OCI-LY3 (cell line): ENCODE data around the gene KRT1.
"Not testable (repeated sequence)": the region's sequence is repeated elsewhere in the genome, so short reads cannot be mapped to it uniquely, and the experiment has no call there.

ENCODE experiments used
- H2AFZ ChIP-seq: fragments of 200-600, 300-600 bp; shearing (Covaris generic); 2 replicates; pipeline ENCODE4 v1.6.0; 2014; ENCODE audit warnings: antibody characterized with exemption, low read depth, low read length
- H3K27ac ChIP-seq: fragments of 200-600, 300-600 bp; sonication (generic); 2 replicates; pipeline ENCODE4 v1.5.1; 2014; ENCODE audit warnings: mild to moderate bottlenecking, low read length, moderate library complexity, mixed read lengths
- H3K27me3 ChIP-seq: fragments of 200-600, 300-600 bp; sonication (generic); 2 replicates; pipeline ENCODE4 v1.6.1; 2014; ENCODE audit warnings: low read depth, low read length, mixed read lengths
- H3K36me3 ChIP-seq: fragments of 200-600, 300-600 bp; sonication (generic); replicated peaks from 2 replicates; pipeline ENCODE3; 2014; ENCODE audit warnings: low read depth, low read length, mixed read lengths
- H3K4me1 ChIP-seq: fragments of 300-600, 200-600 bp; sonication (generic); 2 replicates; pipeline ENCODE4 v1.6.1; 2014; ENCODE audit warnings: low read length, mixed read lengths
- H3K4me2 ChIP-seq: fragments of 200-600, 300-600 bp; sonication (generic); 2 replicates; pipeline ENCODE4 v1.6.1; 2014; ENCODE audit warnings: low read length, mixed read lengths
- H3K4me3 ChIP-seq: fragments of 300-600, 200-600 bp; sonication (generic); 2 replicates; pipeline ENCODE4 v1.5.1; 2014; ENCODE audit warnings: antibody characterized with exemption, mild to moderate bottlenecking, low read length, moderate library complexity
- H3K79me2 ChIP-seq: fragments of 300-600, 200-600 bp; shearing (Covaris generic); 2 replicates; pipeline ENCODE4 v1.6.1; 2014; ENCODE audit warnings: mild to moderate bottlenecking, low read length, mixed read lengths
- H3K9ac ChIP-seq: fragments of 300-600, 200-600 bp; shearing (Covaris generic); 2 replicates; pipeline ENCODE4 v1.6.0; 2014; ENCODE audit warnings: mild to moderate bottlenecking, low read length, moderate library complexity
- H3K9me3 ChIP-seq: fragments of 200-600, 300-600 bp; shearing (Covaris generic); 2 replicates; pipeline ENCODE4 v1.6.1; 2014; ENCODE audit warnings: low read length, mixed read lengths; ENCODE audit not compliant: insufficient read depth
- H4K20me1 ChIP-seq: fragments of 200-600, 300-600 bp; sonication (generic); 2 replicates; pipeline ENCODE4 v1.6.1; 2016; ENCODE audit warnings: low read length, mixed read lengths; ENCODE audit not compliant: insufficient read depth
- EZH2phosphoT487 ChIP-seq: fragments of 200-600 bp; shearing (Covaris generic); IDR thresholded peaks from 2 replicates; pipeline ENCODE4 v1.6.1; 2018; ENCODE audit warnings: antibody characterized with exemption, mixed run types, low read depth
- TF ChIP-seq, protein P1 (sequence below): fragments of 200-600, 300-600 bp; sonication (generic); IDR thresholded peaks from 2 replicates; pipeline ENCODE4 v1.5.1; 2014; ENCODE audit warnings: antibody characterized with exemption, low read length, low read depth

Gene KRT1

DNA sequence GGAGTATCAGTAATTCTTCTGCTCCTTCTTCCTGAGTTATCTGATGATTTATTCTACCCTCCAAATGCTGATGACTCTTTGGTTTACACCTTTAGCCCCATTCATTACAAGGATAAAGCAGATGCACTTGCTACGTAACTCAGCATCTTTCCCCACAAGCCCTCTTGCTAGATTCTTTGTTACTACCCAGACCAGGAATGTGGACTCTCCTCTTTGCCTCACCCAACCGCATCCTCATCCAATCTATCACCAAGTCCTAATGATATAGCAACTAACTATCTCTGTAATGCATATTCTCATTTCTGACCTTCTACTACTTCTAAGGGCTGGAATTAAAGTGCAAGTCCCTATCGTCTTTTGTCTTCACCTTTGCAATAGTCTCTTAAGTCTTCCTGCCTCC is 9.2 kb downstream of the KRT1 start:
- Histone ChIP-seq H3K27me3 (peaks cover 62% of the 10 kb centered on the region), H3K36me3 (no peaks in the 10 kb centered on the region), H3K9me3 (no peaks in the 10 kb centered on the region), H3K9ac (no peak overlapping the region), H2AFZ (no peak overlapping the region), H3K27ac (no peak overlapping the region), H3K79me2 (no peaks in the 10 kb centered on the region), H3K4me1 (no peaks in the 10 kb centered on the region), H3K4me3 (no peak overlapping the region), H4K20me1 (no peaks in the 10 kb centered on the region), H3K4me2 (no peak overlapping the region)
- TF ChIP-seq EZH2phosphoT487, result no peak
- TF ChIP-seq, protein P1, sequence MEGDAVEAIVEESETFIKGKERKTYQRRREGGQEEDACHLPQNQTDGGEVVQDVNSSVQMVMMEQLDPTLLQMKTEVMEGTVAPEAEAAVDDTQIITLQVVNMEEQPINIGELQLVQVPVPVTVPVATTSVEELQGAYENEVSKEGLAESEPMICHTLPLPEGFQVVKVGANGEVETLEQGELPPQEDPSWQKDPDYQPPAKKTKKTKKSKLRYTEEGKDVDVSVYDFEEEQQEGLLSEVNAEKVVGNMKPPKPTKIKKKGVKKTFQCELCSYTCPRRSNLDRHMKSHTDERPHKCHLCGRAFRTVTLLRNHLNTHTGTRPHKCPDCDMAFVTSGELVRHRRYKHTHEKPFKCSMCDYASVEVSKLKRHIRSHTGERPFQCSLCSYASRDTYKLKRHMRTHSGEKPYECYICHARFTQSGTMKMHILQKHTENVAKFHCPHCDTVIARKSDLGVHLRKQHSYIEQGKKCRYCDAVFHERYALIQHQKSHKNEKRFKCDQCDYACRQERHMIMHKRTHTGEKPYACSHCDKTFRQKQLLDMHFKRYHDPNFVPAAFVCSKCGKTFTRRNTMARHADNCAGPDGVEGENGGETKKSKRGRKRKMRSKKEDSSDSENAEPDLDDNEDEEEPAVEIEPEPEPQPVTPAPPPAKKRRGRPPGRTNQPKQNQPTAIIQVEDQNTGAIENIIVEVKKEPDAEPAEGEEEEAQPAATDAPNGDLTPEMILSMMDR, result no peak

GRCh38 chr12:52670506-52670905 is 9.7 kb downstream of the KRT1 start:
- H4K20me1 ChIP-seq, result no peaks in the 10 kb centered on the region
- no peak overlapping the region for H3K27ac ChIP-seq
- H3K4me3 ChIP-seq, result no peak overlapping the region
- H3K36me3 ChIP-seq, result no peaks in the 10 kb centered on the region
- no peaks in the 10 kb centered on the region for H3K79me2 ChIP-seq
- H3K9me3 ChIP-seq, result no peaks in the 10 kb centered on the region
- peaks cover 66% of the 10 kb centered on the region for H3K27me3 ChIP-seq
- no peaks in the 10 kb centered on the region for H3K4me1 ChIP-seq
- no peak overlapping the region for H3K4me2 ChIP-seq
- H2AFZ ChIP-seq, result no peak overlapping the region
- TF ChIP-seq, protein P1, result no peak
- no peak for TF ChIP-seq EZH2phosphoT487
- no peak overlapping the region for H3K9ac ChIP-seq

GRCh38 chr12:52669941-52670340 is 10.3 kb downstream of the KRT1 start:
- H3K79me2 ChIP-seq, H3K27ac ChIP-seq, H3K4me1 ChIP-seq, H3K9ac ChIP-seq, H3K9me3 ChIP-seq, H2AFZ ChIP-seq, H3K36me3 ChIP-seq, H4K20me1 ChIP-seq, H3K4me3 ChIP-seq, H3K4me2 ChIP-seq: not testable (repeated sequence)
- peaks cover 72% of the 10 kb centered on the region for H3K27me3 ChIP-seq

DNA sequence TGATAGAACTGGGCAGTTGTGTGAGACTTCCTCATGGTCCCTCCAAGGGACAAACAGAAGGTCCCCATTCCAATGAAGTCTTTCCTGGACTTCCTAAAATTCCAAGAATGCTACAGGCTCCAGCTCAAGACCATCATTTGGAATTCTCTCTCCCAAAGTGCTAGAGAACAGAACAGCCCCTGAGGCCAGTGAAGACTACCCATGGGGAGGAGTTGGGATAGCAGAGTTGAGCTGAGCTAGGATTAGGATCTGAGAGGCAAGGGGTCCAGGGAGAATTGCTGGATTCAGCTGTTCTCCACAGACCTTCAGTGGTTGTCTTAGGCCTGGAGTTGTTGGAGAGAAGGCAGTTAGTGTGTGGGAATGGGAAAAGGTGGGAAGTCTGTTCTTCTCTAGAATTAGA is 10.8 kb downstream of the KRT1 start:
- no peaks in the 10 kb centered on the region for H4K20me1 ChIP-seq
- no peaks in the 10 kb centered on the region for H3K79me2 ChIP-seq
- TF ChIP-seq EZH2phosphoT487, result no peak
- TF ChIP-seq, protein P1, result no peak
- H3K27me3 ChIP-seq, result peaks cover 73% of the 10 kb centered on the region
- H3K27ac ChIP-seq, result no peak overlapping the region
- no peak overlapping the region for H3K4me3 ChIP-seq
- H3K9me3 ChIP-seq, result no peaks in the 10 kb centered on the region
- no peak overlapping the region for H3K9ac ChIP-seq
- H3K36me3 ChIP-seq, result no peaks in the 10 kb centered on the region
- H3K4me2 ChIP-seq, result no peak overlapping the region
- no peak overlapping the region for H2AFZ ChIP-seq
- no peaks in the 10 kb centered on the region for H3K4me1 ChIP-seq

DNA sequence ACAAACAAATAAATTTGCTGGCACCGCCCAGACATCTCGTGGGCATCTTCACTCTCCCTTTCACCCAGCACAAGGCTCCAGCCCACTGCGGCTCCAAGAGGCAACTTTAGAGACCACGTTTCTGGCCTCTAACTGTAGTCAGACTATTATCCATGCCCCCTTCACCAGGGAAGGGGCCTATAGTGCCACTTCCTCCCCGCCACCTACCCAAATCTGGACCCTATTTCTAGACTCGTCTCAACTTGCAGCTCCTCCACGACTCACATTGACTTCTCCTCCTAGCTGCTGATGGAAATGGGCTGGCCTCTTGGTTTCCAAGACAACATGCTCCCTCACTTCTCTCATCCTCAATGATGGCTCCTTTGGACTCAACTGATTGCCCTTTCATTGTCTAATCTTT is 12.3 kb downstream of the KRT1 start:
- Histone ChIP-seq H3K4me1 (no peaks in the 10 kb centered on the region), H4K20me1 (no peaks in the 10 kb centered on the region), H3K79me2 (no peaks in the 10 kb centered on the region), H3K27me3 (peaks cover 73% of the 10 kb centered on the region), H3K9ac (no peak overlapping the region), H3K36me3 (no peaks in the 10 kb centered on the region), H3K9me3 (no peaks in the 10 kb centered on the region), H2AFZ (no peak overlapping the region), H3K27ac (no peak overlapping the region), H3K4me3 (no peak overlapping the region), H3K4me2 (no peak overlapping the region)
- no peak for TF ChIP-seq EZH2phosphoT487
- TF ChIP-seq, protein P1, result no peak
